Measurements from ENCODE around the gene MYO3B. TPM values are rescaled to one million over a fixed set of nuclear protein-coding genes. Genes with fewer than 3 reads are reported as not detected.

The MYO3B gene
- total and polyA plus RNA-seq, 11 donors, result 0.09 to 0.19 (median 0.10) TPM; not detected in 8

DNA sequence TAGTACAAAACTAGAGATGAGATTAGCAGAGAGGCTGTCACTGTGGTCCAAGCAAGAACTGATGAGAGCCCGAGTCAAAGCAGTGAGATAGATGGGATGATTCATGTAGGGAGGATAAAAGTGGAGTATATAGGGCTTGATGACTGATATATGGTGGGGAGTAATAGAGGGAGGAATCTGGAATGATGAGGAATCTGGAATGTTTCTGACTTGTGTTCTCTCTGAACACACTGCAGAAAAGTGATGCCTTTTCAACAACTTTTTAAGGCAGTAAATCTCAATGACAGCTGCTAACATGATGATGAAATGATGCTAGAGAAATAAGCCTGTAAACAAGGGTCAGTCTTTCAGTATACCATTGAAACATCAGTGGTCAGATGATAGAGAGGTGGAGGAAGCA, 393.7 kb downstream of the MYO3B start:
- Histone ChIP-seq H3K4me3 (no peak overlapping the region), H3K4me1 (no peaks in the 10 kb centered on the region), H3K27ac (no peak overlapping the region), H3K9me3 (no peaks in the 10 kb centered on the region), H3K36me3 (no peaks in the 10 kb centered on the region), H3K27me3 (peaks cover 0 to 6% (median 0%) of the 10 kb centered on the region in 9 donors)
- ATAC-seq (no peak), DNase-seq (no peak)
- WGBS, 4 donors, result 41 to 59% (median 50%) methylated on average over 1 of the region's 1 CpG
- intact Hi-C loops (cut with DNase I), result no loop called here
- TF ChIP-seq, protein P1, sequence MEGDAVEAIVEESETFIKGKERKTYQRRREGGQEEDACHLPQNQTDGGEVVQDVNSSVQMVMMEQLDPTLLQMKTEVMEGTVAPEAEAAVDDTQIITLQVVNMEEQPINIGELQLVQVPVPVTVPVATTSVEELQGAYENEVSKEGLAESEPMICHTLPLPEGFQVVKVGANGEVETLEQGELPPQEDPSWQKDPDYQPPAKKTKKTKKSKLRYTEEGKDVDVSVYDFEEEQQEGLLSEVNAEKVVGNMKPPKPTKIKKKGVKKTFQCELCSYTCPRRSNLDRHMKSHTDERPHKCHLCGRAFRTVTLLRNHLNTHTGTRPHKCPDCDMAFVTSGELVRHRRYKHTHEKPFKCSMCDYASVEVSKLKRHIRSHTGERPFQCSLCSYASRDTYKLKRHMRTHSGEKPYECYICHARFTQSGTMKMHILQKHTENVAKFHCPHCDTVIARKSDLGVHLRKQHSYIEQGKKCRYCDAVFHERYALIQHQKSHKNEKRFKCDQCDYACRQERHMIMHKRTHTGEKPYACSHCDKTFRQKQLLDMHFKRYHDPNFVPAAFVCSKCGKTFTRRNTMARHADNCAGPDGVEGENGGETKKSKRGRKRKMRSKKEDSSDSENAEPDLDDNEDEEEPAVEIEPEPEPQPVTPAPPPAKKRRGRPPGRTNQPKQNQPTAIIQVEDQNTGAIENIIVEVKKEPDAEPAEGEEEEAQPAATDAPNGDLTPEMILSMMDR (IDR thresholded peaks at IDR 0.05), result no peak
- TF ChIP-seq POLR2A (IDR thresholded peaks at IDR 0.05), result no peak

DNA sequence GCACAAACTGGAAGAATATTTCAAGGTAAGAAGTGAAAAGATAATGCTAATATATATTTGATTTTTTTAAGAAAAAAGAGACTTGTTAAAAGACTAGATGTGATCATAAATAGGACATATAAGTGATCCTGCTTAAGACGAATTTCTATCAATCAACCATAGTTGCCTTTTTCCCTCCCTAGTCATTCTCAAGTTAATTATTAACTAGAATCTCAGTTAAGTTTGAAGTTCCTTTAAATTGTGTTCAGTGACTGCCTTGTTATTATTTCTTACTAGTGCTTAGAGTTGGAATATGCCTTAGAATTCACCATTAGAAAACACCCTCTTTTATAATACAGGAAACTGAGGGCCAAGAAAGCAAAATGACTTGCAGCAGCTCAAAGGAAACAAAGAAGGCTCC, 395.7 kb downstream of the MYO3B start:
- H3K27me3 ChIP-seq, result peaks cover 0 to 6% (median 0%) of the 10 kb centered on the region in 9 donors
- H3K4me3 ChIP-seq, result no peak overlapping the region
- H3K36me3 ChIP-seq, result no peaks in the 10 kb centered on the region
- 92 to 97% (median 94%) methylated on average over 1 of the region's 1 CpG for WGBS, 4 donors
- no peak overlapping the region for H3K27ac ChIP-seq
- ATAC-seq (no peak), DNase-seq (no peak)
- TF ChIP-seq, protein P1 (IDR thresholded peaks at IDR 0.05), result no peak
- no peak for TF ChIP-seq POLR2A (IDR thresholded peaks at IDR 0.05)
- H3K4me1 ChIP-seq, result no peaks in the 10 kb centered on the region
- H3K9me3 ChIP-seq, result no peaks in the 10 kb centered on the region
- intact Hi-C loops (cut with DNase I), result no loop called here

DNA sequence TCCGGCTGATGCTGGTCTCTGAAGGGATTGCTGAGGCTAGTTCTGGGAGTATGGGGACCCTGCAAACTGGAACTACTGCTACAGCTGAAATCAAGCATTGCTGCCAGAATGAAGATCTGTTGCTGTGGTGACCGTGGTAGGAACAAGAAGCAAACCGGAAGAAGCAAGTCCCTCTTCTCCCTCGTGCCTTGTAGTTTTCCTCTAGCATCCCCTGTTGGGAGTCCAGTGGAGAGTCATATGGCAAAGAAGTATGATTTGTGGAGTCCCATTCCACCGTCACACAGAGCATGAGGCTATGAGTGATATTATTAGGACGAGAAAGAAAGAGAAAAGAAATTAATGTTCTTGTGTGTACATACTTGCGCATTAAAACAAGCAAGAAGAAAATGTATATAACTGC, 398.3 kb downstream of the MYO3B start:
- WGBS, 4 donors, result 72 to 75% (median 75%) methylated on average over 7 of the region's 7 CpGs
- no peak for ATAC-seq

DNA sequence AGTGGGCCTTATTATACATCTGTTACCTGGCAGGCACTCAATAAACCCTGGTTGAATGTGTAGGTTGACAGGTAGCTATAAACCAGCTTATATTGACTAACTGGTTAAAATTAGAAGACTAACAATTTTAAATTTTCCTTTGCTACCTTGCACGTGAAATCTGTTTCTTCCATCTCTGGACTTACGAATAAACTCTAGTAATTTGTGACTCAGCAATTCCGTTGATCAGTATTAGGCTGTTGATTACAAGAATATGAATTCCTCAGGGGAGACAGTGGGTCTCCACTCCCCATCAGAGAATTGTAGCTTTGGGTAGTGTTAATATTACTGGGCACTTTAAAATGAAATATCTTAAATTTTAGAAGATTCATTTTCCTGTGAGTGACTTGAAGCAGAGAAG, 399.4 kb downstream of the MYO3B start:
- no peak for ATAC-seq
- DNase-seq, result no peak
- Histone ChIP-seq H3K4me1 (no peaks in the 10 kb centered on the region), H3K36me3 (no peaks in the 10 kb centered on the region), H3K27me3 (no peaks in the 10 kb centered on the region), H3K27ac (no peak overlapping the region), H3K4me3 (no peak overlapping the region), H3K9me3 (no peaks in the 10 kb centered on the region)
- TF ChIP-seq, protein P1 (IDR thresholded peaks at IDR 0.05), result no peak
- TF ChIP-seq POLR2A (IDR thresholded peaks at IDR 0.05), result no peak
- 85 to 91% (median 89%) methylated on average over 3 of the region's 3 CpGs for WGBS, 4 donors
- intact Hi-C loops (cut with DNase I), result no loop called here

More for the DNA sequence above, 398.3 kb downstream of the MYO3B start:
- H3K4me3 ChIP-seq, result no peak overlapping the region
- TF ChIP-seq POLR2A (IDR thresholded peaks at IDR 0.05), result no peak
- TF ChIP-seq, protein P1 (IDR thresholded peaks at IDR 0.05), result peak in 2 of 12 donors; percentile 7 to 12
- peaks cover 0 to 6% (median 0%) of the 10 kb centered on the region in 9 donors for H3K27me3 ChIP-seq
- intact Hi-C loops (cut with DNase I), result no loop called here
- no peak for DNase-seq
- no peak overlapping the region for H3K27ac ChIP-seq
- no peaks in the 10 kb centered on the region for H3K4me1 ChIP-seq
- H3K36me3 ChIP-seq, result no peaks in the 10 kb centered on the region
- no peaks in the 10 kb centered on the region for H3K9me3 ChIP-seq
